Measurements from ENCODE around the gene UGT1A4.

The UGT1A4 gene

DNA sequence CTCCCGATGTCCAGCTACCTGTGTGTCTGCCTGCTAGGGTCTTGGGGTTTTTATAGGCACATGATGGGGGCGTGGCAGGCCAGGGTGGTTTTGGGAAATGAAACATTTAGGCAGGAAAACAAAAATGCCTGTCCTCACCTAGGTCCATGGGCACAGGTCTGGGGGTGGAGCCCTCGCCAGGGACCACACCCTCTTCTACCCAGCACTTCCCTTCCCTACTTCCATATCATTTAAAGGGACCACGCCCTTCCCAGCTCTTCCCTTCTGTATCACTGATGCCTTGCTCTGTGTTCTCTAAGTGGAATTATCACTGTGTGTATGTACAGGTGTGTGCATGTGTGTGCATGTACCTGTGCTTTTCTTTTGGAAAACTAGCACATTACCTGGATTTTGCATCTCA, 47.9 kb downstream of the UGT1A4 start:
- no peak for TF ChIP-seq CTCF (conservative IDR thresholded peaks at IDR 0.05)
- H3K27ac ChIP-seq = no peak overlapping the region

GRCh38 chr2:233768076-233768475, 49.5 kb downstream of the UGT1A4 start:
- no peak overlapping the region for H3K27ac ChIP-seq
- no peak for TF ChIP-seq CTCF (conservative IDR thresholded peaks at IDR 0.05)

DNA sequence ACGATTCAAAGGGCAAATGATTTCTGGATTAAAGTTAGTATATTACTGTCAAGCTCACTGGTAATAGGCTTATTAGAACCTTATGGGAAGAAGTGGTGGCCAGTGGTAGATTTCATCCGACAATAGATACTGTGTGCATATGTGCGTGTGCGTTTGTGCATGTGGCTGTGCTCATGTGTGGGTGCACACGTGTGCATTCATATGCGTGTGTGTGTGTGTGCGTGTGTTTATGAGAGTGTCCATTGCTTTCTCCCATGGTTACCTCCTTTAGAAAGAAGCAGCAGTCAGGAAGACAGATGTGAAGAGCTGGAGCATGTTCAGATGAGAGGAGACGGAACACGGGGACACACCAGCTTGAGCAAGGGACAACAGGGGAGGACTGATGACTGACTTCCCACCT, 50.7 kb downstream of the UGT1A4 start:
- H3K27ac ChIP-seq = no peak overlapping the region
- no peak for TF ChIP-seq CTCF (conservative IDR thresholded peaks at IDR 0.05)

DNA sequence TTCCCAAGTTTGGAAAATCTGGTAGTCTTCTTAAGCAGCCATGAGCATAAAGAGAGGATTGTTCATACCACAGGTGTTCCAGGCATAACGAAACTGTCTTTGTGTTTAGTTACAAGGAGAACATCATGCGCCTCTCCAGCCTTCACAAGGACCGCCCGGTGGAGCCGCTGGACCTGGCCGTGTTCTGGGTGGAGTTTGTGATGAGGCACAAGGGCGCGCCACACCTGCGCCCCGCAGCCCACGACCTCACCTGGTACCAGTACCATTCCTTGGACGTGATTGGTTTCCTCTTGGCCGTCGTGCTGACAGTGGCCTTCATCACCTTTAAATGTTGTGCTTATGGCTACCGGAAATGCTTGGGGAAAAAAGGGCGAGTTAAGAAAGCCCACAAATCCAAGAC, 53.6 kb downstream of the UGT1A4 start:
- TF ChIP-seq CTCF (conservative IDR thresholded peaks at IDR 0.05) = no peak
- H3K27ac ChIP-seq = no peak overlapping the region

GRCh38 chr2:233772583-233772982, 54.0 kb downstream of the UGT1A4 start:
- H3K27ac ChIP-seq = no peak overlapping the region
- no peak for TF ChIP-seq CTCF (conservative IDR thresholded peaks at IDR 0.05)

DNA sequence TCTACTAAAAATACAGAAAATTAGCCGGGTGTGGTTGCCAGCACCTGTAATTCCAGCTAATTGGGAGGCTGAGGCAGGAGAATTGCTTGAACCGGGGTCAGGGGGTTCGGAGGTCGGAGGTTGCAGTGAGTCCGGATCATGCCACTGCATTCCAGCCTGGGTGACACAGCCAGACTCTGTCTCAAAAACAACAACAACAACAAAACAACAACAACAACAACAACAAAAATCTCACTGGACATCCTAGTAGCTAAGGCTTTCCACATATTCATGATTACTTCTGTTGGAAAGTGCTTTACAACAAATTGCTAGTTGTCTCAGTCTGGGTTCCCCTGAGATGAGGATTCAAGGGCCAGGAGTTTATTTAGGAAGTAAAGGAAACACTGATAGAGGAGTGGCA, 55.3 kb downstream of the UGT1A4 start:
- no peak overlapping the region for H3K27ac ChIP-seq
- no peak for TF ChIP-seq CTCF (conservative IDR thresholded peaks at IDR 0.05)

DNA sequence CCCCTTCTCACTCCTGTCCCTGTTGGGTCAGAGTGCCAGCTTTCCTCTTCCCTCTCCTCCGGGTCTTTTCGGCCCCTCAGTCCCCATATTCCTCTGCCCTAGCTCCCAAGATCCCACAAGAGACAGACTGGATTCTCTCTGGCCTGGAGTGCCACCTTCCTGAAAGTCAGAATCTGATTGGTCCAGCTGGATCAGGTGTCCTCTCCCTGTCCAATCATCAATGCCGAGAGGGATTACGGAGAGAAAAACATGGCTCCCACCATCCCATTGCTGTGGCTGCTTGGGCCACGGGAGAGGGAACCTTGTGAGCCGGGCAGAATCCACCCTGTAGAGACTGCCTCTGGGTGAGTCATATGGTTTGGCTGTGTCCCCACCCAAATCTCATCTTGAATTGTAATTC, 56.9 kb downstream of the UGT1A4 start:
- H3K27ac ChIP-seq = no peak overlapping the region
- no peak for TF ChIP-seq CTCF (conservative IDR thresholded peaks at IDR 0.05)

- H3K27ac ChIP-seq = no peak within 1 kb of the TSS
- TF ChIP-seq CTCF (conservative IDR thresholded peaks at IDR 0.05) = no peak
These were observed 59.5 kb downstream of the UGT1A4 start, which contains the start of gene MROH2A for GRCh38 chr2:233778030-233778429. TSS of gene MROH2A (plus strand) at chr2:233778330. CDS start at chr2:233779359, 1,029 bp downstream.

Data from VCaP (cell line).